Vagina (tissue), 2 donors: ENCODE results near the gene HSPA2.
A peak's percentile ranks its signal among the peaks of the same experiment; 100 is the strongest.

Source experiments
- CTCF ChIP-seq, 3 experiments: fragments of 450-650 bp in 2 of 3; fragments of 200-600 bp in 1 of 3; sonication (generic) in 1 of 3; IDR thresholded peaks; one replicate each; pipeline ENCODE4 v1.5.1; 2017 to 2019; ENCODE audit warnings: antibody characterized with exemption in 3 of 3, mild to moderate bottlenecking in 2 of 3, moderate library complexity in 2 of 3
- POLR2A ChIP-seq, 2 donors: fragments of 450-650 bp; IDR thresholded peaks; one replicate each; pipeline ENCODE4 v1.6.1; 2017; ENCODE audit warnings: antibody characterized with exemption in 2 of 2, mild to moderate bottlenecking in 2 of 2, moderate library complexity in 2 of 2

DNA sequence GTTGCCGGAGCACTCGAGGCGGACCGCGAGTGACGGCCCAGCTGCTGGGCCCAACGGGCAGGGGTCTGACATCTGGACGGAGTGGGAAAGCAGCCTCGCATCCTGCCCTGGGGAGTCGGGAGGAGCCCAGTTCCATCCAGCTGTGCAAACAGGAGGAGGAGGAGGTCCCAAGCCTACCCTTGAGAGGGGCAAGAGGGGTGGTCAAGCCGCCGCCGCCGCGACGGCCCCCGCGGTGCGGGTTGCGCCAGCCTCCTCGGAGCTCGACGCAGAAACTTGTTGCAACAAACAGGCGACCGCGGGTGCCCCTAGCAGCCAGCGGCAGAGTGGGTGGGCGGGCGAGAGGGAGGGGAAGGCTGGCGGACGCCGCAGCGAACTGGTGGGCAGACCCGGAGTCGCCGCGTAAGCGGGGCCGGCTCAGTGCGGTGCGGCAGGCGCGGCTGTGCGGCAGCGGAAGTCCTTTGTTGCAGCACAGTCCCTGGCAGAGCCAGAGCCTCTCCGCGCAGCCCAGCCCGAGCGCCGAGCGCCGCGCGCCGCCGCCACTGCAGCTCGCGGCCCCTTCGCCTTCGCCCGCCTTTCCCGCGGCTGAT, 36.1 kb upstream of the HSPA2 start, which contains the start of gene ZBTB1:
- TF ChIP-seq CTCF (IDR thresholded peaks at IDR 0.05) (no peak), POLR2A (IDR thresholded peaks at IDR 0.05) (peak in 1 of 2 donors; percentile 36)
